ENCODE data around the gene CCL16. TPM values are rescaled to one million over a fixed set of nuclear protein-coding genes. Genes with fewer than 3 reads are reported as not detected.
A peak's percentile ranks its signal among the peaks of the same experiment; 100 is the strongest.

Gene CCL16
- total RNA-seq, 6 donors from 2014 or later: 0.20 to 0.61 TPM; not detected in 4

DNA sequence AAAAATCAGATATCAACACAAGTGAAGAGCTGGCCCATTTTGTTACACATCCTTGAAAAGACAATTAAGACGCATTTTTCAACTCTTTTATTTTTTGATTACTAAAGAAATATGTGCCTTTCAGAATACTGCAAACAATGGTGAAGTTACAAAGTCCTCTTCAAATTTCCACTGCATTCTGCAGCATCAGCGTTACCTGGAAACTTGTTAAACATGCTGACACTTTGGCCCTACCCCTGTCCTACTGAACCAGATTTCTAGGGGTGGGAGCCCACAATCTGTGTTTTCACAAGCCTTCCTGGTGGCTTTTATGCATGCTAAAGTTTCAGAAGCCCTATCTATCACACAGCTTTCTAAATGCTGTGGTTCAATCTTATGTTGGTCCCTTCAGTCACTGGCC is 9.8 kb upstream of the CCL16 start:
- no peaks in the 10 kb centered on the region for H3K27me3 ChIP-seq
- WGBS, 2 donors: 77 to 85% methylated on average over 2 of the region's 2 CpGs
- no peak overlapping the region for H3K4me3 ChIP-seq
- no peak for ATAC-seq (ENCODE audit: low FRiP score in 2 of 2)
- TF ChIP-seq, protein P1, sequence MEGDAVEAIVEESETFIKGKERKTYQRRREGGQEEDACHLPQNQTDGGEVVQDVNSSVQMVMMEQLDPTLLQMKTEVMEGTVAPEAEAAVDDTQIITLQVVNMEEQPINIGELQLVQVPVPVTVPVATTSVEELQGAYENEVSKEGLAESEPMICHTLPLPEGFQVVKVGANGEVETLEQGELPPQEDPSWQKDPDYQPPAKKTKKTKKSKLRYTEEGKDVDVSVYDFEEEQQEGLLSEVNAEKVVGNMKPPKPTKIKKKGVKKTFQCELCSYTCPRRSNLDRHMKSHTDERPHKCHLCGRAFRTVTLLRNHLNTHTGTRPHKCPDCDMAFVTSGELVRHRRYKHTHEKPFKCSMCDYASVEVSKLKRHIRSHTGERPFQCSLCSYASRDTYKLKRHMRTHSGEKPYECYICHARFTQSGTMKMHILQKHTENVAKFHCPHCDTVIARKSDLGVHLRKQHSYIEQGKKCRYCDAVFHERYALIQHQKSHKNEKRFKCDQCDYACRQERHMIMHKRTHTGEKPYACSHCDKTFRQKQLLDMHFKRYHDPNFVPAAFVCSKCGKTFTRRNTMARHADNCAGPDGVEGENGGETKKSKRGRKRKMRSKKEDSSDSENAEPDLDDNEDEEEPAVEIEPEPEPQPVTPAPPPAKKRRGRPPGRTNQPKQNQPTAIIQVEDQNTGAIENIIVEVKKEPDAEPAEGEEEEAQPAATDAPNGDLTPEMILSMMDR (IDR thresholded peaks at IDR 0.05): no peak
- TF ChIP-seq EP300 (IDR thresholded peaks at IDR 0.05) (no peak), POLR2AphosphoS5 (IDR thresholded peaks at IDR 0.05) (no peak), POLR2A (IDR thresholded peaks at IDR 0.05) (no peak)
- H3K4me1 ChIP-seq: peaks cover 0 to 8% (median 0%) of the 10 kb centered on the region in 4 donors
- H3K27ac ChIP-seq: no peak overlapping the region
- no peak for DNase-seq
- no peaks in the 10 kb centered on the region for H3K9me3 ChIP-seq
- H3K36me3 ChIP-seq: no peaks in the 10 kb centered on the region

DNA sequence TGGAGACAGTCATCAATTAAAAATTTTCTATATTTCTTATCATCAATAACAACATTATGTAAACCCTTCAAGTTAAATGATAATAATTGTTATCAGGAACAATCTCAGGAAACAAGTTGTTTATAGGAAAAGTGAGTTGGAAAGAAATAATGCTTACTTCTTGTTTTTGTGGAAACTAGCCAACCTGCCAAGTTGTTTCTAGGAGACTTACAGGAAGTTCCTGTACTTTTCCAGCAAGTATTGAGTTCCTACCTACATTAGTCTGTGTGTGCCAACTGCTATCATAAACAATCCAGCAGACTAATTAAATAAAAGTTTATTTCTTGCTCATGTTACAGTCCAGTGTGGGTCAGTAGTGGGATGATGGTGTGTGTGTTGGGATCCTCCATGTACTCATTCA is 6.9 kb upstream of the CCL16 start:
- peak overlapping the region in 2 of 4 donors; percentile 24 to 39 for H3K27ac ChIP-seq

DNA sequence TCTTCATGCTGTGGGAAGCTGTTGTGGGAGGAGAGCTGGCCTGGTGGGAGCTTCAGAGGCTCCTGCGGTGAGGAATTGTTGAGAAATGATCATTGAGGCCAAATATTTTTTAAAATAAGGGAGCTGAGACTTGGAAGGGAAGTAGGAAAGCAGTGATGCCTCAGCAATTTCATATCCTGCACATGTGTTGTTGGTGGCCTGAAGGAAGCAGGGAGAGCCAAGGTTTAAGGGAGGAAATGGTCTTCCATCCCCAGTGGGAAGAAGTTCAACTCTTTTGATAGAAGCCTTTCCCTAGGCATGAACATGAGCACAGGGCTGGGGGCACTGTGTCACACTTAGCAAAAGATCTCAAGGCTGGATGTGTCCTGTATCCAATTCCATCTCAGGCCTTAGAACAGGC is 5.3 kb upstream of the CCL16 start, which contains the start of gene CCL14:
CCL14 (minus strand) TSS at position 87 of the 400 bp plus-strand sequence; CDS start at position 7, 80 bp downstream.
- peak within 1 kb of the TSS in 1 of 4 donors; percentile 30 for H3K27ac ChIP-seq
- peaks cover 0 to 8% (median 0%) of the 10 kb centered on the region in 4 donors for H3K4me1 ChIP-seq
- DNase-seq (no peak), ATAC-seq (ENCODE audit: low FRiP score in 2 of 2) (no peak)
- no peak for TF ChIP-seq EP300 (IDR thresholded peaks at IDR 0.05)
- no peak for TF ChIP-seq POLR2A (IDR thresholded peaks at IDR 0.05)
- TF ChIP-seq, protein P1 (IDR thresholded peaks at IDR 0.05): no peak
- no peak for TF ChIP-seq POLR2AphosphoS5 (IDR thresholded peaks at IDR 0.05)
- no peaks in the 10 kb centered on the region for H3K27me3 ChIP-seq
- no peak within 1 kb of the TSS for H3K4me3 ChIP-seq
- H3K36me3 ChIP-seq: no peaks in the 10 kb centered on the region
- WGBS, 2 donors: 61 to 67% methylated on average over 1 of the region's 1 CpG
- H3K9me3 ChIP-seq: no peaks in the 10 kb centered on the region

More for the DNA sequence above, 6.9 kb upstream of the CCL16 start:
- no peak for DNase-seq
- no peaks in the 10 kb centered on the region for H3K27me3 ChIP-seq
- TF ChIP-seq EP300 (IDR thresholded peaks at IDR 0.05): no peak
- TF ChIP-seq, protein P1 (IDR thresholded peaks at IDR 0.05): no peak
- no peak for TF ChIP-seq POLR2AphosphoS5 (IDR thresholded peaks at IDR 0.05)
- TF ChIP-seq POLR2A (IDR thresholded peaks at IDR 0.05): no peak
- ATAC-seq (ENCODE audit: low FRiP score in 2 of 2): no peak
- no peaks in the 10 kb centered on the region for H3K36me3 ChIP-seq
- peaks cover 0 to 8% (median 0%) of the 10 kb centered on the region in 4 donors for H3K4me1 ChIP-seq
- H3K4me3 ChIP-seq: no peak overlapping the region
- no peaks in the 10 kb centered on the region for H3K9me3 ChIP-seq

DNA sequence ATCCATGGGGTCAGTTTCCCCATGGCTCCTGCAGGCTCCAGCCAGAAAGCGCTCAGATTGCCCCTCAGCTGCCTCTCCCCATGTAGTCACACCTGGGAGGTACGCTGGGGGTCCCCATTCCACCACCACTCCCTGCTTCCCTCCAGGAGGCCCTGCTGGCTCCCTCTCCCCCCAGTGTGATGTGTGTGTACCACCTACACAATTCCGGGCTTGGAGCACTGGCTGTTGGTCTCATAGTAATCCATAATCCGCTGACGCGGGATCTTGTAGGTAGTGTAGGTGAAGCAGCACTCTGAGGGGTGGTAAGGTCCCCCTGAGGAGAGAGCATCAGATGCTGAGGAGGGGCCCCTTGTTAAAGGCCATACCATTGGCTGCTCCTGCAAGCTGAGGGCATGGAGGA is 2.8 kb upstream of the CCL16 start:
- Histone ChIP-seq H3K9me3 (no peaks in the 10 kb centered on the region), H3K4me3 (no peak overlapping the region), H3K27me3 (no peaks in the 10 kb centered on the region), H3K27ac (no peak overlapping the region), H3K36me3 (no peaks in the 10 kb centered on the region), H3K4me1 (peaks cover 0 to 8% (median 0%) of the 10 kb centered on the region in 4 donors)
- WGBS, 2 donors: 94 to 99% methylated on average over 6 of the region's 6 CpGs
- TF ChIP-seq EP300 (IDR thresholded peaks at IDR 0.05): no peak
- no peak for ATAC-seq (ENCODE audit: low FRiP score in 2 of 2)
- no peak for DNase-seq

DNA sequence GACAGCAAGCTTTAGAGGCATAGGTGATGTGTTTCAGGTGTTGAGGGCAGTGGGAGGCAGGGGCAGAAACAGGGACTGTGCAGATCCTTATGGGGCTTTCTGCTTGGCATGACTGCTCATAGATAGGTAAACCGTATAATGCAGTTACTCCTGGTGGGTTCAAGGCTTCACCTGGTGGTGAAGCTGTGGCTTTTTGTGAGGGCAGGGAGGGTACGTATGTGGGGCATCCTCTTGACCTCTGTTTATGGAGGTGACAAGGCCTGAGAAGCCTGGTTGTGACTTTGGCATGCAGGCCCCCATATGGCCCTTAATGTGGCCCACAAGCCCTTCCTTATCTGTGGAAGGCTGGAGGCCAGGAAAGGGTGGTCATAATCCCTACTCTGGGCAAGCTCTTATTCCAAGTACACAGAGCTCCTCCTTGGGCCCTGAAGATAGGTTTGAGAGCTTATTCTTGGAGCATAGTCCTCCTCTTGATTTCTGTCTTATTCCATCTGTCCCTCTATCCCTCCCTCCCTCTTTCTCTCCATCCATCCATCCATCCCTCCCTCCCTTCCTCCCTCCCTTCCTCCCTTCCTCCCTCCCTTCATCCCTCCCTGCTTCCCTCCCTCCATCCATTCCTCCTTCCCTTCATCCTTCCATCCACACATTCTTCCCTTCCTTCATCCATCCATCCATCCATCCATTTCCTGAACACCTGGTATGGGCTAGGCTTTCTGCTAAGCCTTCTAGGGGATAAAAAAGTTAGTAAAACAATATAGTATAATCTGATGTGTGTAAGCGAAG is 1.3 kb upstream of the CCL16 start:
- ATAC-seq (ENCODE audit: low FRiP score in 2 of 2): no peak
- TF ChIP-seq, protein P1 (IDR thresholded peaks at IDR 0.05): no peak
- no peak for TF ChIP-seq EP300 (IDR thresholded peaks at IDR 0.05)
- H3K4me1 ChIP-seq: peaks cover 0 to 8% (median 0%) of the 10 kb centered on the region in 4 donors
- no peak overlapping the region for H3K4me3 ChIP-seq
- DNase-seq: no peak
- no peak overlapping the region for H3K27ac ChIP-seq
- 88 to 92% methylated on average over 3 of the region's 3 CpGs for WGBS, 2 donors
- H3K9me3 ChIP-seq: no peaks in the 10 kb centered on the region
- H3K27me3 ChIP-seq: no peaks in the 10 kb centered on the region
- H3K36me3 ChIP-seq: no peaks in the 10 kb centered on the region

All from upper lobe of left lung (tissue), 6 donors.